ENCODE data around the gene NIM1K.

NIM1K gene

DNA sequence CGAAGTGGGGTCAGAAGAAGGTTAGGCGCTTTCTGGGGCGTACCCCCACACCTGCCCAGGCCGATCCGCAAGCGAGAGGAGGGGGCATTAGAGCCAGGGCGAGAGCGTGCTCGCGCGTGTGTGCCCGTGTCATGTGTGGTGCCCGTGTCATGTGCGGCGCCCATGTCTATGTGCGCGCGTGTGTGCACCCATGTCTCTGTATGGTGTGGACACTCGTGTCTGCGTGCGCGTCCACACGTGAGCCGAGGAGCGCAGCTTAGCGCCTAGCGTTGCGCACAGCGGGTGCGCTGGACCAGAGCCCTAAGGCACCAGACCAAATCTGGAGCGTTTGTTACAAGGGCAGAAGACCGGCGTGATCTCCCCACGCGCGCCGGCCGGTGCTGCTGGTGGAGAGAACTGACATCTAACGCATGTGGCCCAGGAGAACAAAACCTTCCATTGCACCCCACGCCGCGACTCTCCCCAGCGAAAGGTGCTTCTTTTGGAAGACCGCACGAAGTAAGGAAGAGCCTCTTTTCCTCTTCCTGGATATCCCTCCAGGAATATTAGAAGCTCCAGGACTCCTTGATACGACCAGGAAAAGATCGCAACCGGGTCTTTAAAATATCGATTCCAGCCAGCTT, 644 bp downstream of the NIM1K start:
- peak; percentile 47 to 58 for DNase-seq

DNA sequence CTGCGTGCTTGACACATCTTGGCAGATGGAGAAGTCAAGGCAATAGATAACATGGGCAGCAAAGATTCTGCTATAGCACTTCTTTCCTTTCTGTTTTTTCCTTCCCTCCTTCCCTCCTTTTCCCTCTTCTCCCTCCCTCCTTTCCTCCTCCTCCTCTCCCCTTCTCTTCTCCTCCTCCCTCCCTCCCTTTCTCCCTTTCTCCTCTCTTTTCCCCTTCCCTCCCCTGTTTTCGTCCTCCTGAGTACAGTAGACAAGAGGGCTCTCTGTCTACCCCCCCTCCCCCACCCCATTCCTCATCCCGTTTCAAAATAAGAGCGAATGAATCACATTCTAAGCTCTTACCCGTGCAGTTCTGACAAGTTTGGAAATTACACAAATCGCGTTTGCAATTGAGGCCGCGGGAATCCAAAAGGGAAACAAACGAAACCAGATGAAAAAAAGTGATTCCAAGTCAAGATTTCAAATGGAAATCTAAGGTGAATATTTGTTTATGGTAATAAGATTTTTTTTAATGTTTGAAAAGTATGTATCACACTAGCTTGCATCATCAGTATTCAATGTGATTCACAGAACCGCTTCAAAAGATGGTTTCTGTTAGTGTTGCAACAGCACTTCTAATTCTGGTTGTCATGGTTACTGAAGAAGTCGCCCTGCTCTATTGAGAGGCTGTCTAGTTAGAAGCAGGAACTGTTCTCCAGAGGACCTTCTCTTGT, 1.3 kb downstream of the NIM1K start:
- peak; percentile 59 to 65 for DNase-seq

GRCh38 chr5:43193894-43194265, 1.9 kb downstream of the NIM1K start:
- no peak for DNase-seq

DNA sequence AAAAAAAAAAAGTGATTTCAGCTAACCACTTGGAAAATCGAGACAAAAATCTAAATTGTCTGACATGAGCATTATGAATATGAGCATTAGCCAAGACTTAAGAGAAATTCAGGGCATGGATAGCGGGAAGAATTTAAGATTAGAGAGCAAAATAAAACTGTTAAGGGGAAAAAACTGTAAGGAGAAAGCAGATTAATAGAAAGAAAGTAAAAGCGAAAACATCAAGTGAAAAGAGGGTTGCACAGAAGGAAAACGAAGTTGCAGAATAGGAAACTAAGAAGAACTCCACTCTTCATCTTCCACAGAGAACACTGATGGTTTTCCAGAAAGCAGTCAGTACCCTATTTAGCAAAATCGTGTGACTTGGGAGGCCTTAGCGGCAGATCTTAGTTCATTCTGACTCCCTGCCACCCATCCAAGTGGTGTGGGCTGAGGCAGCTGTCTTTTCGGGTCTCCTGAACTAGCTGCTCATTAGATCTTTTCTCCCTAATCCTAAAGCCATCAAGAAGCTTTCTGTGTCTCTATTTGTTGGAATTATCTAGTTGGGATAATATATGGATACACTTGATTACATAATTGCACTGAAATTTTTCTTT, 3.7 kb downstream of the NIM1K start:
- no peak for DNase-seq

DNA sequence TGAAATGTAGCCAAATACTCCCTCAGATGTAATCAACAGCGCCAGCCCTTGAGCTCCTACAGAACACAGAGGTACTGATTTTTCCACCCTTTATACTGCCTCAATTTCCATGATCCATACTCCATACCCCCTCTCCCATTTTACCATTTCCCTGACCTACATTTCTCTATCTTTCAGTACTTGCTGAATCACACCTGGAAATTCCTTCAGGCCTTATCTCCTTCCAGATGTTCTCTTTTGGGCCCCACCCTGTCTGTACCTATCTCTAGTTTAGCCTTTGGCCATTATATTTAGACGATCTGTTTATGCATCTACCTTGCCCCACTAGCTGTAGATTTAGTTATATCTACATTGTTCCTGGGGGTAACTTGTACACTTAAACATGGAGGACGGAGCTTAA, 5.5 kb downstream of the NIM1K start:
- DNase-seq = no peak

DNA sequence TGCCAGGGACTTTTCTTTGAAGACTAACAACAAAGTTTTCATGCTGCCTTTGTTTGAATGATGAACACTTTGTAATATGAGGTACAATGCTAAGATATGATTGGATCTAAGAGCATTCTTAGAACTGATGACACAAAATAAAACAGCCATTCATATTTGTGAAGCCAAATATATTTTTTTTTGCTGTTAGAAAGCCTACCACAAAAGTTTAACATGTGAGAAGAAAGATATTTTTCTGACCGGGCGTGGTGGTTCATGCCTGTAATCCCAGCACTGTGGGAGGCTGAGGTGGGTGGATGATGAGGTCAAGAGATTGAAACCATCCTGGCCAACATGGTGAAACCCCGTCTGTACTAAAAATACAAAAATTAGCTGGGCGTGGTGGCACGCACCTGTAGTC, 9.4 kb downstream of the NIM1K start:
- peak; percentile 28 to 30 for DNase-seq

GRCh38 chr5:43202380-43202779, 10.4 kb downstream of the NIM1K start:
- DNase-seq = no peak

DNA sequence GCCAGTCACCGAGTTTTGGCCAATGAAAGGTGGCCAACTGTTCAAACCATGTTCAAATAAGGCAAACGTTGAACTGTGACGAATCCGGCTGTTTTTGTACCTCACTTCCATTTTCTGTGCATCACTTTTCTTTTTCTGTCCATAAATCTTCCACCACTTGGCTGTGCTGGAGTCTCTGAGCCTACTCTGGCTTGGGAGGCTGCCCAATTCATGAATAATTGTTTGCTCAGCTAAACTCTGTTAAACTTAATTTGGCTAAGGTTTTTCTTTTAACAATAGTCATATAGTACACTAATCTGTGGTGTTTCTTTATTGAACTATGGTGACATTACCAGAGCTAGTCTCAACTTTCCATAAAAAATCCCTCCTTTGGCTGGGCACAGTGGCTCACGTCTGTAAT, 11.3 kb downstream of the NIM1K start:
- no peak for DNase-seq

GRCh38 chr5:43204958-43205357, 12.9 kb downstream of the NIM1K start:
- no peak for DNase-seq

DNA sequence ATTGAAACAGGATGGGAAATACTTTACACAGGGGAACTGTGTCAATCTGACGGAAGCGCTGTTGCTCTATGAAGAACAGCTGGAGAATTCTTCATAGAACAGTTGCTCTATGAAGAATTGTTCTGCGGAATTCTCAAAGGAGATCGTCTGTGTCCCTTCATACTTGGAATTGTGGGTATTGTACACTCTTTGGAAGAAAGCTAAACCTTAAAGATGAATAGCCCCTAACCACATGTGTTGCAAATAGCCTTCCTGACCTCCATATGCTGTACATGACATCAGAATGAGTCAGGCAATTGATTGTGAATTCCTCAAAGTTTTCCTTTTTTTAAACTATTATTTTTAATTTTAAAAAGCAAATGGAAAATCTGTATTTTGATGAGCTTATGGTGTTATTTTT, 15.6 kb downstream of the NIM1K start:
- DNase-seq = no peak

DNA sequence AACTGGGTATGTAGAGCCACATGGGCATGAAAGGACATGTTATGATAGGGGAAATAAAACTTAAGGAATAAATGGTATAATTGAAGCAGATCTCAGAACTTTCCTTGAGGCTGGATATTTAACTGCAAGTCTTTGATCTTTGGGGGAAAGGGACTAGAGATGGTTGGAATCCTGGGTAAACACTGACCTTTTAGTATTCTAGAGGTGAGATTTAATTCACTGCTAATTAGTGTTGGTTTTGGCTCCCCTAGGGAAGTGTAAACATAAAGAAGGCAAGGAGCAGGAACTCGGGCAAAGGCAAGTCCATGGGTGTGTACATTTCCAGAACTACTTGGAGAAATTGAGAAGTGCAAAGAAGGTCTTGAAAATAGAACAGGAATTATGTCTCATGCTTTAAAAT, 16.6 kb downstream of the NIM1K start:
- no peak for DNase-seq

GRCh38 chr5:43209060-43209459, 17.0 kb downstream of the NIM1K start:
- DNase-seq = no peak

- DNase-seq = no peak
Observed at GRCh38 chr5:43209833-43210232, 17.8 kb downstream of the NIM1K start.

GRCh38 chr5:43210570-43210969, 18.5 kb downstream of the NIM1K start:
- no peak for DNase-seq

DNA sequence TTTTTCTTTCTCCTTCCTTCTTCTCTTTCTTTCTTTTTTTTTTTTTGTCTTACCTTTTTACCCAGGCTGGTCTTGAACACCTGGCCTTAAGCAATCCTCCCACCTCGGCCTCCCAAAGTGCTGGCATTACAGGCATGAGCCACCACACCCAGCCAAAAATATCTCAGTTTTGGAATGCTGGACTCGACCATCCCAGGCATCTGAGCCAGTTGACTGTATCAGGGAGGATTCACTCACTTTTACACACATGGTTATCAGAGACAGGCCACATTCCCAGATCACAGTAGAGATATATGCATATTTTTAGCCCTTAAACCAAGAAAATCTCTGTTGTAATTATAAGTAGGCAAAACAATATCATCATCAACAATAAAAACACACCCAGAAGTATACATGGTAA, 21.9 kb downstream of the NIM1K start:
- no peak for DNase-seq

DNA sequence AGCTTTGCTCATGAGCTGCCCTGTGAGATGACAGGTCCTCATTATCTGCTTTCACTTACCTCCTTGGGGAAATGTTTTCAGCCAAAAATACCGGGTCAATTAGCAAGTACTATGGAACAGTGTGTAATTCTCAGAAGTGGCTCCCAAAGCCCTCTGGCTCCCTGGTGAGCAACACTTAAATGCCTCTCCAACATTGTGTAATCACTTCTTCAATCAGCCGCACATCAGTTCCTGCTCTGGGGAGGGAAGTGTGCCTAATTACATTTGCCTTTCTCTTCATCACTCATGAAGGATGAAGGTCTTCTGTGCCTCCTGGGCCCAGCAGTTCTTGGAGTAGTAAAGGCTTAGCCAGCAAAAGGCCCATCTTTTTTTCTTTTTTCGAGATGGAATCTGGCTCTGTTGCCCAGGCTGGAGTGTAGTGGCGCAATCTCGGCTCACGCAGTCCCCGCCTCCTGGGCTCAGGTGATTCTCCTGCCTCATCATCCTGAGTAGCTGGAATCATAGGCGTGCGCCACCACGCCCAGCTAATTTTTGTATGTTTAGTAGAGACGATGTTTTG, 23.1 kb downstream of the NIM1K start:
- no peak for DNase-seq

DNA sequence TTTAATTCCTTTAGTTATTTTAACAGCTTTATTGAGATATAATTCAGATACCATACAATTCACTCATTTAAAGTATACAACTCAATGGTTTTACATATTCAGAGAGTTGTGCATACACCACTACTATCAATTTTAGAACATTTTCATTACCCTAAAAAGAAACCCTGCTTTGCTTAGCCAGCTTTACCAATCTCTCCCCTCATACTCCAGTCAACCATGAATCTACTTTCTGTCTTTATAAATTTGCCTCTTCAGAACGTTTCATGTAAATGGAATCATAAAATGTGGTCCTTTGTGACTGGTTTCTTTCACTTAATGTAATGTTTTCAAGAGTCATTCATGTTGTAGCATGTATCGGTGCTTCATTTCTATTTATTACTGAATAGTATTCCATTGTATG, 24.9 kb downstream of the NIM1K start:
- no peak for DNase-seq

DNA sequence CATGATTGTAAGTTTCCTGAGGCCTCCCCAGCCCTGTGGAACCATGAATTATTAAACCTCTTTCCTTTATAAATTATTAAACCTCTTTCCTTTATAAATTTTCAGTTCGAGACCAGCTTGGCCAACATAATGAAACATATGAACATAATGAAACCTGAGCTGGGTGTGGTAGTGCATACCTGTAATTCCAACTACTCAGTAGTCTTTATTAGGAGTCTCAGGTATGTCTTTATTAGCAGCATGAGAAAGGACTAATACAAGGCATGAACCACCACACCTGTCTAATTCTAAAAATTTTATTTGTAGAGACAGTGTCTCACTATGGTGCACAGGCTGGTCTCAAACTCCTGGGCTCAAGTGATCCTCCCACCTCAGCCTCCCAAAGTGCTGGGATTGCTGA, 27.1 kb downstream of the NIM1K start:
- no peak for DNase-seq

DNA sequence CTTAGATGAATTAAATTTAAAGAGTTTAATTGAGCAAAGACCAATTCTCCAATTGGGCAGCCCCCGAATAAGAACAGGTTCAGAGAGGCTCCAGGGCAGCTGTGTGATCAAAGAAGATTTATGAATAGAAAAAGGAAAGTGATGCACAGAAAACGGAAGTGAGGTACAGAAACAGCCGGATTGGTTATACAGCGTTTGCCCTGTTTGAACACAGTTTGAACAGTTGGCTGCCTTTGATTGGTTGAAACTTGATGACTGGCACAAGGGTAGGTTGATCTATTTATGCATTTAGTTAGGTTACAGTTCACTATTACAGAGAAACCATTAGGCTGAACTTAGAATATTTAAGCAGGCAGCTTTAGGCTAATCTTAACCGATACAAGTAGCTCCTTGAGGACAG, 29.5 kb downstream of the NIM1K start:
- no peak for DNase-seq

GRCh38 chr5:43225649-43226245, 33.7 kb downstream of the NIM1K start:
- DNase-seq = no peak

DNA sequence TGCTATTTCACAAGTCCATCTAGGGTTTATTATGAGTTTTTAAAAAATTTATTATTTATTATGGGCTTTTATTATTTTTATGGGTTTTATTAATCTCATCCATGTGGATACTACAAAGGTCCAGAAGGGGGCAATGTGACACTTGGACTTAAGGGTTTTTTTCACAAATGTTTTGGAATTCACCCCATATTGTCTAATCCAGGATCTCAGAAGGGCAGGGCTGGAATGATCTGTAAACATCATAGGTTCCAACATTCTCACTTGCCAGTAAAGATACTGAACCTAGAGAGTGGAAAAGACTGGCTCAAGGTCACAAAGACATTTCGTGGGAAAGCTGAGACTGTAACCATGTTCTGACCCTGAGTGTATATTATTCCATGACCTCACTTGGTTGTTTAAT, 35.6 kb downstream of the NIM1K start:
- DNase-seq = no peak

DNA sequence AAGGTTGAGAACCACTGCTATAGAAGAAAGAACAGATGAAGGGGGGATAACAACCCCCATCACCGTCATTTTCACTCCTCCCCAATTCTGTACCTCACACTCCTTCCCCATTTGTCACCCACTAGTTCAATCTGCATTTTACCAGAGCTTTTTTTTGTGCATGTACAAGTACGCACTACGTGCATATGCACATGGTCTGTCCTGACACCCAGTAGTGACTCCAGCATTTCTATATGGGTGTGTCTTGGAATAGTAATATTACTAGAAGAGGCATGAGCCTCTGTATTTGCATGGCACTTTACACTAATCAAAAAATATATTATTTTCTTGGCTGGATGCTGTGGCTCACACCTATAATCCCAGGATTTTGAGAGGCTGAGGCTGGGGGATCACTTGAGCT, 38.7 kb downstream of the NIM1K start:
- DNase-seq = no peak

- peak; percentile 25 to 31 for DNase-seq
Observed at GRCh38 chr5:43231977-43232376, 40.0 kb downstream of the NIM1K start.
